GM21381 (cell line): Measurements from ENCODE around the gene SLC7A7.
"Not testable (repeated sequence)": the region's sequence is repeated elsewhere in the genome, so short reads cannot be mapped to it uniquely, and the experiment has no call there.

ENCODE experiments used
- ATAC-seq: cut with Tn5 transposase; IDR thresholded peaks from one replicate; pipeline ENCODE4 v1.9.1; 2021; ENCODE audit warnings: mild to moderate bottlenecking, moderate library complexity; ENCODE audit not compliant: unreplicated experiment

The SLC7A7 gene

DNA sequence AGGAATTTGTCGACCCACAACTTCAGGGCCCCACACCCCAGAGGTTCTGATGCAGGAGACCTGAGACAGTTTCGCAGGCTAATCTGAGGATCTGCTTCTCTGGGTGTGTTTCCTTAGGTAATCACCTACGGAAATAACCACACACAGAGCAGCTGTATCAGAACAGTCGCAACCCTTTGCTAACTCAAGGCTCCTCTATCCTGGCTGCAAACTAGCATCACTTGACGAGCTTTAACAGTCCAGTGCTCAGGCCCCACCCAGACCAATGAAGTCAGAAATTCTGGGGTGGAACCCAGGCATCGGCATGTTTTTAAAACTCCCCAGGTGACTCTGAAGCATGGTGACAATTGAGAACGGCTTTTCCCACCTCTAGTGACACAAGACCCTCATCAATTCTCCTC, 20.7 kb downstream of the SLC7A7 start:
- ATAC-seq = no peak

DNA sequence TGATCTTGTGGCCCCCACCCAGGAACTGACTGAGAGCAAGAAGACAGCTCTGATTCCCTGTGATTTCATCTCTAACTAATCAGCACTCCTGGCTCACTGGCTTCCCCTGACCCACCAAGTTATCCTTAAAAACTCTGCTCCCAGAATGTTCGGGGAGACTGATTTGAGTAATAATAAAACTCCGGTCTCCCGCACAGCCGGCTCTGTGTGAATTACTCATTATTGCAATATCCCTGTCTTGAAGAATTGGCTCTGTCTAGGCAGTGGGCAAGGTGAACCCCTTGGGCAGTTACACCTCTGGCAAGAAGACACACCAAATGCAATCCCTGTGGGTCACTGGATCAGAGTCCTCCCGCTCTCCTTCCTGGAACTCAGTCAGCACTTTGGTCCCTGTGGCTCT, 21.3 kb downstream of the SLC7A7 start:
- no peak for ATAC-seq

DNA sequence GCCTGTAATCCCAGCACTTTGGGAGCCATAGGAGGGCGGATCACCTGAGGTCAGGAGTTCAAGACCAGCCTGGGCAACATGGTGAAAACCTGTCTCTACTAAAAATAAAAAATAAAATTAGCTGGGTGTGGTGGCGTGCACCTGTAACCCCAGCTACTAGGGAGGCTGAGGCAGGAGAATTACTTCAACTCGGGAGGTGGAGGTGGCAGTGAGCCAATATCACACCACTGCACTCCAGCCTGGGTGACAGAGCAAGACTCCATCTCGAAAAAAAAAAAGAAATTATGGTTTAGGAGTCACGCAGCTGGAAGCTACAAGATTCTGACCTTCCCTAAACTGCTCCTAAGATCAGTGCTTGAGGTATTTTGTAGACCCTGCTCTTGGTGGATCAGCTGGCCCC, 21.7 kb downstream of the SLC7A7 start:
- not testable (repeated sequence) for ATAC-seq

DNA sequence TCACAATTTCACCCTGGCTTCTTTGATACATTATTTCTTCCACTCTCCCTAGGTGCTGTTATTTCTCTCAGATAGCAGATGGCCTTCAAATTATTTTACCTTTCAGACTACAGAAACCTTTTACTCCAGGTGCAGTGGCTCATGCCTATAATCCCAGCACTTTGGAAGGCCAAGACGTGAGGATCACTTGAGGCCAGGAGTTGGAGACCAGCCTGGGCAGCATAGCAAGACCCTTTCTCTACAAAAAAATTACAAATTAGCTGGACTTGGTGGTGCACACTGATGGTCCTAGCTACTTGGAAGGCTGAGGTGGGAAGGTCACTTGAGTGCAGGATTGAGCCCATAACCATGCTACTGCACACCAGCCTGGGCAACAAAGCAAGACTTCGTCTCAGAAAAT, 23.1 kb downstream of the SLC7A7 start:
- no peak for ATAC-seq

DNA sequence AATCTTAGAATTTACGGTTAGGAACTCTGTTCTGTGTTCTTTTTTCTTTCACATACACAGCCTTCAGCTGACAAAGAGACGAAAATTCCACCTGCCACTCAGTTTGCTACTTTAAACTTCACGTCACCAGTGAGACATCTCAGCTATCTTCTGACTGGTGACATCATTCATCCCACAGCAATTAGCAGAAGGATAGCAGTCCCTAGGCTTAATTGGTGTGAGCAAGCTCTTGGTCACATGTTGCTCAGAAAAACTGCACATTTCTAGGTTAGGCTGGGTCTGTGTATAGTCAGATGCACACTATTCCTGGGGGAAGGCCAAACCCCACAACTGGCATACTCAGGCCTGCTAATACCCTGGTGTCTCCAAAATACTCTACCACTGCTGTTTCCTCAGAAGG, 23.9 kb downstream of the SLC7A7 start:
- ATAC-seq = no peak

DNA sequence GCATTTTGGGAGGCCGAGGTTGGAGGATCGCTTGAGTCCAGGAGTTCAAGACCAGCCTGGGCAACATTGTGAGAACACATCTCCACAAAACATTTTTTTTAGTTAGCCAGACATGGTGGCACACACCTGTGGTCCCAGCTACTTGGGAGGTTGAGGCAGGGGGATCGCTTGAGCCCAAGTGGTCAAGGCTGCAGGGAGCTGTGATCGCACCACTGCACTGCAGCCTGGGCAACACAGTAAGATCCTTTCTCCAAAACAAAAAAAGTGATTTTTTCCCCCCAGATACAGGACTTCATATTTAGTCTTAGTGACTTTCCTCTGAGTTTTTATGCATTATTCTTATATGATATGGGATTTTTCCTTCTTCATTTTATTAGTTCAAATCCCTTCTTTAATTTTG, 28.6 kb downstream of the SLC7A7 start:
- ATAC-seq = no peak

DNA sequence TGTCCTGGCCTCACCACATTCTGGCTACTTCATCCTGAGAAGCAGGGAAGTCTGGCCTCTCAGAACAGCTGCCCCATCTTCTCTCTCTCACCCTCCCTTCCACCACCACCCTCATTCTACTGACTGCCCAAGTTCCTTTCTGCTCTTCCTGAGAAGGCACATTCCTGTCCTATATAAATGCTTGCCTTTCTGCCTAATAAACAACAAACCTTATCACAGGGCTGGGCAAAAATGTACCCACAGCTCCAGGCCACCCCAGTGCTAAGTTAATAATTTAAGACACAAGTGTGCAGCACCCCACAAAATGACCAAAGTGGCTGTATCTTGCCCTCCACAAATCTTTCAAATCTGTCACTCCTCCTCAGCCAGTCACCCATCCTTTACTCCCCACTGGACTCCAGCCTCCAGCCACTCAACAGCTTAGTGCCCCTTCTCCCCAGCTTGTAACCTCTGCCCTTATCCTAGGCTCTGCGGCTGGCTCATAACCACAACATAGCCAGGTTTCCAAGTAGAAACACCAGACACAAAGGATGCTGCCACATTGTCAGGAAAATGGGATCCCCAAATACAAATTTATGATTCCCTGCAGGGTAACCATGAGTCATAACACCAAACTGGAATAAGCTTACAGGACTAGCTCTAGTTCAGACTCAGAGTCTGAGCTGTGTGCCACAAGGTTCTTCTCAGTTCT, 33.8 kb downstream of the SLC7A7 start:
- no peak for ATAC-seq

DNA sequence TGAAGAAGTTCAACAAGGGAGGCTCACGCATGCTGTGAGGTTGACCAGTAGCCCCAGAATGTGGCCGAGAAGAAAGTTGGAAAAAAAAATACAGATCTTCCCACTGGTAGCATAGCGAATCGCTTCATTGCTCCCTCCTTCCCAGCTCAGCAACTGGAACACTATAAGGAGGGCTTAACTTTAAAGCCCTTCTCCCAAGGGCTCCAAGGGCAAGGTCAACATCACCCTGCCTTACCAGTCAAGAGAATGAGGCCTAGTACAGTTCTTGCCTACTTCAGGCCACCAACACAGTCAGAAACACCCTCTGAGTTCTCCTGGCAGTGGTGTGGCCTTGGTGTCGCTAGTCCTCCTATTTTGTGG, 34.3 kb downstream of the SLC7A7 start:
- no peak for ATAC-seq

DNA sequence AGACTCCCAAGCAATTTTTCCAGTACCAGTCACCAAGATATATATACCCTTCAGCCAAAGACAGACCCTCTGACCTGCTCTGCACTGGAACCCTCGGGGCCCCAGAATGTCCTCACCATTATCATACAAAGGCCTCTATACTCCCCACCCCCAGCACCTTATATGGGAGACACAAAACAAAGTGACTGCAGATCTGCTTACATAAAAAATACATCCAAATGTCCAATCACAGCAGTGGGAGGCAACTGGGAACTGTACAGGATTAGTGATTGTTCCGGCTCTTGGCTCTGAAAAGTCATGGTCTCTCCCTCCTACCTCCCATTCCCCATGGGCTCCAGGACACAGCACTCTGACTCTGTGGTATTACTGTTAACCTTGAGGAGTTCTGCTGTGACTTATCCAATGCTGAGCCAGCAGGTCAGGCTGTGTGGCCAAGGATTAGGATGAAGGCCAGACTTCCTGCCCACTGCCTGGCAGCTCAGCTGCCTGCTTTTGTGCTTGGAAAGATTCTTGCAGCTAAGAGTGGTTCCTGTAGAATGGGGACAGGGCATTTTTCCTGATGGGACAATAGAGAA, 35.0 kb downstream of the SLC7A7 start:
- no peak for ATAC-seq

DNA sequence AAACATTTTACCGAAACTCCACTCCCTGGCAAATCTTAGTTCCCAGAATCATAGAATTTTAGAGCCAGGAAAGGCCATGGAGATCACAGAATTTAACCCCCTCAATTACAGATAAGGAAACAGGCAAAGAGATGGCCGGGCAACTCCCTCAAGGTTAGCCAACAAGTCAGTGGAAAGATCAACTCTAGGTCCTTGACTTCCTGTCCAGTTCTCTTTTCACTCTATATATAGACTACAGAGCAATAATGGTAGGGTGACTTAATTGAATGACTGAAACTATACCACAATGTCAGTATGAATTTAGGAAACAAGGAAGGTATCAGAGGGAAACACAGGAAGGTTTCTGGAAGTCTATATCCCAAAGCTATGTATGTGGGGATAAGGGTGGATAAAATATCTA, 37.2 kb downstream of the SLC7A7 start:
- no peak for ATAC-seq

DNA sequence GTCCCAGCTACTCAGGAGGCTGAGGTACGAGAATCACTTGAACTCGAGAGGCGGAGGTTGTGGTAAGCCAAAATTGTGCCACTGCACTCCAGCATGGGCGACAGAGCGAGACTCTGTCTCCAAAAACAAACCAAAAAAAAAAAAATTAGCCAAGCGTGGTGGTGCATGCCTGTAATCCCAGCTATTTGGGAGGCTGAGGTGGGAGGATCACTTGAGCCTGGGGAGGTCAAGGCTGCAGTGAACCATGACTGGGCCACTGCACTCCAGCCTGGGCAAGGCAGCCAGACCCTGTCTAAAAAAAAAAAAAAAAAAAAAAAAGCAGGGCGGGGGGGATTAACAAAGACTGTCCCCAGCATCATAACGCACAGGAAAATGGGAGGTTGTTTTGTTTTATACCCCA, 38.4 kb downstream of the SLC7A7 start:
- not testable (repeated sequence) for ATAC-seq

DNA sequence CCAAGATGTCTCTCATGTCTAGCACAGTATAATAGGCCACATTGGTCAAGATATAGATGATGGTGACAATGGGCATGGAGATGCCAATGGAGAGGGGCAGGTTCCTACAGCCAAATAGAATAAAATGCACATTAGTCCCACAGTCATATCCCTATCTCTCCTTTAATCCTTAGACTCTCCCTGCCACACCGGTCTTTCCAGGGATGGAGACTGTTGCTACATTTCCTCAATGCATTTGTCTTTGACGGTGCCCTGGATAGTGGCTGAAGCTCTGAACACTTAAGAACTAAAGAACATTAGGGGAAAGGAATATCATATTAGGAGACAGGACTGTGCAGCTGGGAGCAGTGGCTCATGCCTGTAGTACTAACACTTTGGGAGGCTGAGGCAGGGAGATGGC, 39.0 kb downstream of the SLC7A7 start:
- ATAC-seq = no peak

DNA sequence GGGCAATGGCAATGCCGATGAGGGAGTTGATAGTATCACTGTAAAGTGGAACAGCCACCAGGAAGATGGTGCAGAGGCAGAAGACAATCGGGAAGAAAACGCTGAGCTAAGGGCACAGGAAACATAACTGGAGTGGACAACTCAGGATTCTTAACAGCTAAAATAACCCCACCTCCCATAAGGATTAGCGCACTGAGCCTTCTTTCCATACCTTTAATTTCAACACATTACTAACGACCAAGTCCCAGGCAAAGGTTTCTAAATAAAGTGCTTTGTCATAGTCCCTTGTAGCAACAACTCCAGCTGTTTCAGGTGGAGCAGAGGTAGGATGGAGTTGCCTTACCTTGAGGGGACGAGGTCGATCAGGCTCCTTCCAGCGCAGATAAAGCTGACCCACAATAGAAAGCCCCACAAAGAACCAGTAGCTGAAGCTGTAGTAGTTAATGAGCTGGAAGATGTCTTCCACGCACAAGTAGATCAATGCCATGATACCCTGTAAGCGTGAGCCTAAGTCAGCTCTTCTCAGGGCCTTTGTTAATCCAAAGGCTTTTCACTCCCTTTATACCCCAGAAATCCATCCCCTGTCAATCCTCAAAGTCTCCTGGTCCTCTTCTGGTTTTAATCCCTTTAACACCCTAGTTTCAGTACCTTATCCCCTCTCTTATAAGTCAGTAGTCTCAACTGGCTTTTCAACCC, 41.1 kb downstream of the SLC7A7 start:
- no peak for ATAC-seq

DNA sequence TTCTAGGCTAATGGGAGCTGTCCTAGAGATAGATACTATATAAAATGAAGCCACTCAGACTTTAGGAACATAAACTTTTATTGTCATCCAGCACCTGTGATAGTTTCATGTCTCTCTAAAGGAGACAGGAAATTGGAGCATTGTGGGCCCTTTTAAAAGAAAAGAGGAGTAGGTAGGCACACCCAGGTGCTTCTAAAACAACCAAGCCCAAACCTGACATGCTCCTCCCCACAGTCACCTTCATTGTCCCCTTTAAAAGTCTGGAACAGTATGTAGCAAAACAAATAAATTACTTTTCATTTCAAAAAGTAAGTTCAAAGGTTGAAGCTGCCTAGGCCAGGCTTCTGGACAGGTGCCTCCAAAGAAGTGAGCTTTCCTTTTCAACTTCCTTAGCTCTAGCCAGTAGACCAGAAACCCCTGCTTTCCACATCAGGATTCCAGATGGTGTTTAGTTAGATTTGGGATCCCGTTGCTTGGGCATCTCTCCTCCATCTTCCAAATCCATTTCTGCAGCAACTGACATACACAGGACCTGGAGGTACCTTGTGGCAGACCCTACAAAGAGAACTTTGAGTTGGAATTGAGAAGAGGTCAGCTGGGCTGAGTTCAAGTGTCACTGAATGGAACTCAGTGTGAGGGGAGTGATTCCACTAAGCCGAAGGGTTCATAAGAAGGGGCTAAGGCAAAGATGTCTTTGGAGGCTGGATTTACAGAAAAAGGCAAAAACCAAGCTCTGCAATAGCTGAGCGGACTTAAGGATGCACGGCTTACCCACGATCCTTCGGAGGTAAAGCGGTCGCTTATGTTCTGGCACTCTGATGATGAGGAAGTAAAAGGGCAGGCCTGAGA, 41.8 kb downstream of the SLC7A7 start:
- no peak for ATAC-seq

DNA sequence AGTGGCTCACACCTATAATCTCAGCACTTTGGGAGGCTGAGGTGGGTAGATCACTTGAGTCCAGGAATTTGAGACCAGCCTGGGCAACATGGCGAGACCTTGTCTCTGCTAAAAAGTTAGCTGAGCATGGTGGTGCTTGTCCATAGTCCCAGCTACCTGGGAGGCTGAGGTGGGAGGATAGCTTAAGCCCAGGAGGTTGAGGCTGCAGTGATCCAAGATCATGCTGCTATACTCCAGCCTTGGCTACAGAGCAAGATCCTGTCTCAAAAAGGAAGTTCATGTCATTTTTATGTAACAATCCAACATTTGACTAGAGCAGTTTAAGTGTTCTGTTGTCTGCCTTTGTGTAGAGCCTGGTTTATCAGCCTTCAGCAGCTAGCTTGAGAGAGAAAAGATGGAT, 42.5 kb downstream of the SLC7A7 start:
- no peak for ATAC-seq

DNA sequence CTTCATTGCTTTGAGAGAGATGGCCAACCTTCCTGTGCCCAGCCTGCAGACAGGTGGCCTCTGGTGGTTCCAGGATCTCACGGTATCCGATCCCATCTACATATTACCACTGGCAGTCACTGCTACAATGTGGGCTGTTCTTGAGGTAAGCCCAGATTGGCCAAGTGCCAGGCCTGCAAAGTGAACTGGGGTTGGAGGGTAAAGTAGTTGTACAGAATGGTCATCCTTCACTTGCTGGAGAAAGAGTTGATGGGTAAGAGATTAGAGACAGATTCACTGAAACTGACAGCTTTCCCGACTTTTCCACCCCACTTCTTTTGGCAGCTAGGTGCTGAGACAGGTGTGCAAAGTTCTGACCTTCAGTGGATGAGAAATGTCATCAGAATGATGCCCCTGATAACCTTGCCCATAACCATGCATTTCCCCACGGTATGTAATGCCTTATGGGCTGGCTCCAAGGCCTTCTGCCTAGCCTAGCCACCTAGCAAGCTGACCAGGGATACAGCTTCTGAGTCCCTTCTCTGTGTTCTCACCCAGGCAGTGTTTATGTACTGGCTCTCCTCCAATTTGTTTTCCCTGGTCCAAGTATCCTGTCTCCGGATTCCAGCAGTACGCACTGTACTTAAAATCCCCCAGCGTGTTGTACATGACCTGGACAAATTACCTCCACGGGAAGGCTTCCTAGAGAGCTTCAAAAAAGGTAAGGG, 44.6 kb downstream of the SLC7A7 start:
- ATAC-seq = no peak

DNA sequence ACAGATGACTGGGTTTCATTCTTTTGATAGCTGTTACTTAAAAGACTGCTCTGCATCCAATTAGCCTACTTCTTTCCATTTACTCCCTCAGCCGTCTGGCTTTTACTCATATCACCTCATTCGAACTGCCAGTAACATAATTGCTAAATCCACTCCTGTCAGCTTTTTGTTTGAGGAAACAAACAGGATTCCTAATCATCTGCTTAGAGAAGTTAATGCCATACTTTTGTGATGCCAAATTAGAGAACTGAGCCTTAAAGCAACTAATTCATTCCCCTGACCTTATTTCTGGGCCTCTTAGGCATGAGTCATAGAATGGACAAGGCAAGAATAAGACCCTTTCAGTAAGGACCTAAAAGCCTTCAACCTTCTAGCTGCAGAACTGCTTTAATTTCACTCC, 45.9 kb downstream of the SLC7A7 start:
- ATAC-seq = no peak

DNA sequence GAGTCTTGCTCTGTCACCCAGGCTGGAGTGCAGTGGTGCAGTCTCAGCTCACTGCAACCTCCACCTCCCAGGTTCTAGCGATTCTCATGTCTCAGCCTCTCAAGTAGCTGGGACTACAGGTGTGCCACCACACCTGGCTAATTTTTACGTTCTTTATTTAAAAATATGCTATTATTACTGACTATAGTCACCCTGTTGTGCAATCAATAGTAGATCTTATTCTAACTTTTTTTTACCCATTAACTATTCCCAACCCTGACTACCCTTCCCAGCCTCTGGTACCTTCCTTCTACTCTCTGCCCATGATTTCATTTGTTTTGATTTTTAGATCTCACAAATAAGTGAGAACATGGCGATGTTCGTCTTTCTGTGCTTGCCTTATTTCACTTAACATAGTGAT, 46.3 kb downstream of the SLC7A7 start:
- ATAC-seq = no peak

DNA sequence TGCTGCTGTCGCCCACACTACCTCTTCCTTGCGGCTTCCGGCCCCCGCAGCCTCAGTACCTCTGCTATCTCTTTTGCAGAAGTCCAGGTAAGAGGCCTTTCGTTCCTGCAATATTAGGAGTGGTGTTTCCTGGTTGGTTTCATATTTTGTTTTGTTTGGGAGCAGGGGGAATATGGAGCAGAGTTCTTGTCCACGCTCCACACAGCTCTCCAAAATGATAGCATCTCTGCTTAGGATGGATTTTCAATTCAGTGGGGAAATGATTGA, 48.0 kb downstream of the SLC7A7 start:
- ATAC-seq = no peak

DNA sequence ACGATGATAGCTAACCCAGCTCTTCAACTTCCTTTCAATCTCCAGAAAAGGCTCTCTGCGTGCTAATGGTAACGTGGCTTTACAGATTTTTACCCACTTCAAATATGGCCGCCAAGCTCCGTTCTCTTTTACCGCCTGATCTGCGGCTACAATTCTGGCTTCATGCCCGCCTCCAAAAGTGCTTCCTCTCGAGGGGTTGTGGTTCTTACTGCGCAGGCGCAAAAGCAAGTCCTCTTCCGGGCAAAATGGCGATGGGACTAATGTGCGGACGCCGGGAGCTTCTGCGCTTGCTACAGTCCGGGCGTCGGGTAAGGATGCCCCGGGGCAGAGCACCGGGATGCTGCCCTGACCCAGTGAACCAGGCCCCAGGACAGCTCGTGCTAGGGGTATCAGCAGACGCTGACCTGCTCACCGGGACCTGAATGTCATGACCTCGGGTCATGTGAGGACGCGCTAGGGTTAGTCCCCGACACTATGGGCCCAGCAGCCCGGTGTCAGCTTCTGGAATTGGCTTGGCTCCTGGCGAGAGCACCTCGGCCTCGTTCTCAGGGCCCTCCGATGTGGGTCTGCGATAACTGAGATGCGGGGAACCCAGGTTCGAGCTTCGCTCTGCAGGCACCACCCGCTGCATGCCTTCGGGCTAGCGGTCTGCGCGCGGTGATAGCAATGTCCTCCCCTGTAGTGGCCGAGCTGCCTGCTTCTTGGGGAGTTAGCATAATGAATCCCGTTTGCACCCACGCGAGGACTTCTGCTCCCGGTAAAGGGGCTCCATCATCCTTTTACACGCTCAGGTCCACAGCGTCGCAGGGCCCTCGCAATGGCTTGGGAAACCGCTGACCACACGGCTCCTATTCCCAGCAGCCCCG, 48.5 kb downstream of the SLC7A7 start, which contains the start of gene OXA1L:
TSS of gene OXA1L (plus strand) at position 232 of the 866 bp plus-strand sequence. CDS start at position 246, 14 bp downstream.
- ATAC-seq = peak; percentile 86
